ENCODE data around the gene EXOSC6.
A peak's percentile ranks its signal among the peaks of the same experiment; 100 is the strongest.
"Not testable (repeated sequence)": the region's sequence is repeated elsewhere in the genome, so short reads cannot be mapped to it uniquely, and the experiment has no call there.

Gene EXOSC6

GRCh38 chr16:70198666-70199065 is 53.1 kb downstream of the EXOSC6 start:
- DNase-seq (ENCODE audit: low read depth), result peak; percentile 15

GRCh38 chr16:70198230-70198629 is 53.5 kb downstream of the EXOSC6 start:
- not testable (repeated sequence) for DNase-seq (ENCODE audit: low read depth)

GRCh38 chr16:70197611-70198010 is 54.1 kb downstream of the EXOSC6 start:
- not testable (repeated sequence) for DNase-seq (ENCODE audit: low read depth)
